ENCODE data around the gene SAMD4A.
A peak's percentile ranks its signal among the peaks of the same experiment; 100 is the strongest.

The SAMD4A gene

GRCh38 chr14:54674046-54674741, 107.3 kb downstream of the SAMD4A start:
- ChIA-PET POLR2A (interaction anchor here (2.3 kb wide), 1 partner anchor 109 kb away, joined by 7 read pairs; no protein-coding TSS in a partner anchor), CTCF (interaction anchor here (0.9 to 2.1 kb wide), 6 partner anchors 12 to 110 kb away, joined by 3 to 7 read pairs (median 4); no protein-coding TSS in a partner anchor)
- no peak overlapping the region for H3K4me3 ChIP-seq (ENCODE audit: low read depth, low read length)
- TF ChIP-seq, protein P1, sequence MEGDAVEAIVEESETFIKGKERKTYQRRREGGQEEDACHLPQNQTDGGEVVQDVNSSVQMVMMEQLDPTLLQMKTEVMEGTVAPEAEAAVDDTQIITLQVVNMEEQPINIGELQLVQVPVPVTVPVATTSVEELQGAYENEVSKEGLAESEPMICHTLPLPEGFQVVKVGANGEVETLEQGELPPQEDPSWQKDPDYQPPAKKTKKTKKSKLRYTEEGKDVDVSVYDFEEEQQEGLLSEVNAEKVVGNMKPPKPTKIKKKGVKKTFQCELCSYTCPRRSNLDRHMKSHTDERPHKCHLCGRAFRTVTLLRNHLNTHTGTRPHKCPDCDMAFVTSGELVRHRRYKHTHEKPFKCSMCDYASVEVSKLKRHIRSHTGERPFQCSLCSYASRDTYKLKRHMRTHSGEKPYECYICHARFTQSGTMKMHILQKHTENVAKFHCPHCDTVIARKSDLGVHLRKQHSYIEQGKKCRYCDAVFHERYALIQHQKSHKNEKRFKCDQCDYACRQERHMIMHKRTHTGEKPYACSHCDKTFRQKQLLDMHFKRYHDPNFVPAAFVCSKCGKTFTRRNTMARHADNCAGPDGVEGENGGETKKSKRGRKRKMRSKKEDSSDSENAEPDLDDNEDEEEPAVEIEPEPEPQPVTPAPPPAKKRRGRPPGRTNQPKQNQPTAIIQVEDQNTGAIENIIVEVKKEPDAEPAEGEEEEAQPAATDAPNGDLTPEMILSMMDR (IDR thresholded peaks at IDR 0.05; ENCODE audit: insufficient read depth, low read length, missing control alignments) = no peak
- DNase-seq (ENCODE audit: low read depth, low spot score) = no peak

GRCh38 chr14:54675236-54676128, 108.6 kb downstream of the SAMD4A start:
- ChIA-PET CTCF (interaction anchor here (0.7 to 2.0 kb wide), 6 partner anchors 9 to 111 kb away, joined by 3 to 7 read pairs (median 4); no protein-coding TSS in a partner anchor), POLR2A (interaction anchor here (0.8 to 2.3 kb wide), 2 partner anchors 106 to 110 kb away, joined by 3 to 7 read pairs; no protein-coding TSS in a partner anchor)
- DNase-seq (ENCODE audit: low read depth, low spot score) = no peak
- no peak overlapping the region for H3K4me3 ChIP-seq (ENCODE audit: low read depth, low read length)
- TF ChIP-seq, protein P1 (IDR thresholded peaks at IDR 0.05; ENCODE audit: insufficient read depth, low read length, missing control alignments) = no peak

DNA sequence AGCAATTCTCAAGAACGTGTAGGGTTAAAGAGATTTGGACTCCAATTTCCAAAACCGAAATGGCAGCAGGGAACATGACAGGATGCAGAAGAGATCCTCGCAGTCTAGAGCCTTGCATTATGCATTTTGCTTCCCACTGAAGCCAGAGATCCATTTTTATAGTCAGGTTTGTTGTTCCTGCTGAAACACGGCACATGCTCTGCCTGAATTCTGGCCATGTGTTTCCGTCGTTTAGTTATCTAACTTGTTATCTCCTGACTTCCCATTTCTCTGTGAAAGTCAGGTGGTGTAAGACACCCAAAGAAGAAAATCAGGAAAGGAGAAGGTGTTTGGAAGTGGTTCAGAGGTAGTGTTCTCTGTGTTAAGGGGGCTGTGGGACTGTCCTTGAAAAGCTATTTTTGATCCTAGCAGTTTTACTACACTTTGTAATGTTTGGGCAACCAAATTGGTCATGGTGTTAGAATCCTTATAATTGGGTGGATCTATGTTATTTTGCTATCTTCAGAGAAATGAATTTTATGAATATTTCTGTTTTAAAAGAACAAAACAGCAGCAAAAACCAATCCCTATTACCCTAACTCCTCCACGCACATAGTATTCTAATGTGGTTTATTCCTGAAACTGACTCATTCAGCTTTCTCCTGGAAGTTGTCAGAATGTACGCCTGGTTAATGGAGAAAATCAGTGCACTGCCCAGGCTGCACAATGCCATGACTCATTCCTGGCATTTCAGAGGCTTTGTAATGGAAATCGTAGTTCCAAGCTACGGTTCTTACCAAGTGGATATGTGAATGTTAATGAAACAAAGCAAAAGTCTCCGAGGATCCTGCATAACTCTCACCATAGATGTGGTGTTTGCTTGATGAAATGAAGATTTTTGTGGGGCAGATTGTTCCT, 110.1 kb downstream of the SAMD4A start:
- peak overlapping the region; percentile 6 for H3K4me3 ChIP-seq (ENCODE audit: low read depth, low read length)
- CTCF ChIA-PET = interaction anchor here (0.7 to 1.4 kb wide), 9 partner anchors 8 to 113 kb away, joined by 3 to 8 read pairs (median 3); partner anchors contain the start of gene SAMD4A
- TF ChIP-seq, protein P1 (IDR thresholded peaks at IDR 0.05; ENCODE audit: insufficient read depth, low read length, missing control alignments) = no peak
- DNase-seq (ENCODE audit: low read depth, low spot score) = peak; percentile 82
- POLR2A ChIA-PET = interaction anchor here (0.6 to 1.3 kb wide), 5 partner anchors 13 to 111 kb away, joined by 3 to 6 read pairs (median 4); no protein-coding TSS in a partner anchor

DNA sequence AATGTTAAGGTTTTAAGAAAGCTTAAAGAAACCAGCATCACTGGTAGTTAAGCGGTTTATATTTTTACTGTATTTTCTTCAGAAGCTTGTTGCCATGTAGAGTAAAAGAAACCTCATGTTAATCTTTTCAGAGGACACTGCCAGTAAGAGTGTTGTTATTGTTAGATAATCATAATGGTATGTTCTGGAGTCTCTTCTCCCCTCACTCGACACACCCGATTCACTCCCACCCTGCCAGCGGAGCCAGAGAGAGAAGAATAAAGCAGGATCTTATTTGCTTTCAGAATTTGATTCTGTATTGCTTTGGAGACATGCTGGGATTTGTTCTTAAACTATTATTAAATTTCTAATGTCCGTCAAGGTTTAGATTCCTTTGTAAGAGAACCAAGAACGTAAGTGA, 113.7 kb downstream of the SAMD4A start:
- CTCF ChIA-PET = interaction anchor here (1.4 kb wide), 1 partner anchor 10 kb away, joined by 4 read pairs; no protein-coding TSS in a partner anchor
- DNase-seq (ENCODE audit: low read depth, low spot score) = no peak
- no peak overlapping the region for H3K4me3 ChIP-seq (ENCODE audit: low read depth, low read length)
- TF ChIP-seq, protein P1 (IDR thresholded peaks at IDR 0.05; ENCODE audit: insufficient read depth, low read length, missing control alignments) = no peak
- POLR2A ChIA-PET = no interaction called here

- H3K4me3 ChIP-seq (ENCODE audit: low read depth, low read length) = no peak overlapping the region
- POLR2A ChIA-PET = no interaction called here
- CTCF ChIA-PET = no interaction called here
- TF ChIP-seq, protein P1 (IDR thresholded peaks at IDR 0.05; ENCODE audit: insufficient read depth, low read length, missing control alignments) = no peak
- DNase-seq (ENCODE audit: low read depth, low spot score) = no peak
Measured at GRCh38 chr14:54681811-54682261, 114.9 kb downstream of the SAMD4A start.

All from AG04449 (cell line).